Activated CD4-positive, CD25-positive, alpha-beta regulatory T cell treated with anti-CD3 and anti-CD28 coated beads, Interleukin-2, amount 50 U/mL, for 72 hours (primary cell): ENCODE measurements around the gene VAV2.
"Not testable (repeated sequence)": the region's sequence is repeated elsewhere in the genome, so short reads cannot be mapped to it uniquely, and the experiment has no call there.

Source experiments
- DNase-seq: peaks from one replicate; pipeline ENCODE4 v3.0.0; 2021

VAV2 gene

DNA sequence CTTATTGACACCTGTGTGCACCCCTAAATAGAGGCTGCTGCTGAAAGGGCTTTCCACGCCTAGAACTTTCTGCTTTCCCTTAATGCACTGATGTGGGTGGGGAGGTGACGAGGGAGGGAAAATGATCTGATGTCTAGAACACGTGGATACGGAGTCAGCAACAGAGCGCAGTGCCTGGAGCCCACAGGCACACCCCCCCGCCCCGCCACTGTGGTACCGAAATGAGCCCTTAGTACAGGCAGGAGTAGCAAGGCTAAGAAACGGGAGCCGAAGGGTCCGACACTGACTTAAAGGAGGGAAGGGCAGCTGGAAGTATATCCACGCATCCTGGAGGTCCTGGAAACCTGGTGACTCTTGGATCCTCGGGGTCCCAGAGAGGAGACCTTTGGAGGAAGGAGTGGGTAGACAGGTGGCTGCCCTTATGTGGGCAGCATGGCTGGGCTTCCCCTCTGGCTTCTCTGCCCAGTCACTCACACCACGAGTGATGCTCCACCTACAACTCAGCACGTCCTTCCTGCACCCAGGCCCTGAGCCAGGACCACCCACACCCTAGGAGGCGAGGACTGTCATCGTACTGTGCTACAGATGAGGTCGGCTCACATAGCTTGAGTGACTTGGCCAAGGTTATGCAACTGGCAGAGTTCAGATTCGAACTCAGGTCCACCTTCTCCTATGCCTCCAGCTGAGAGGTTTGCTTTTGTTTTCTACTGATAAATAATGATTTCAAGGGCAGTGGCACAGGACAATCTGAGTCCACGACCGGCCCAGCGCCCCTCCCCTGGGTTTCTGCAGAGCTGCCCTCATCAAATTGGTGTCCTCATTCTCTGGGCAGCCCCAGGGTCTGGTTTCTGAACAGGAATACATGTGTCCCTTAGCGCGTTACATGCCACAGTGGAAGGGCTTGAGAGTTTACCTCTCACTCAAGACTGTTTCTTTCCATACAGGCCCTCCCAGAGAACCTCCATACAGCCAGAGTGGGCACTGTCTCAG is 4.7 kb upstream of the VAV2 start:
- no peak for DNase-seq

- no peak for DNase-seq
These were observed 3.1 kb upstream of the VAV2 start for GRCh38 chr9:133995012-133995896.

- peak; percentile 86 for DNase-seq
These were observed 2.4 kb upstream of the VAV2 start for GRCh38 chr9:133994353-133995011.

DNA sequence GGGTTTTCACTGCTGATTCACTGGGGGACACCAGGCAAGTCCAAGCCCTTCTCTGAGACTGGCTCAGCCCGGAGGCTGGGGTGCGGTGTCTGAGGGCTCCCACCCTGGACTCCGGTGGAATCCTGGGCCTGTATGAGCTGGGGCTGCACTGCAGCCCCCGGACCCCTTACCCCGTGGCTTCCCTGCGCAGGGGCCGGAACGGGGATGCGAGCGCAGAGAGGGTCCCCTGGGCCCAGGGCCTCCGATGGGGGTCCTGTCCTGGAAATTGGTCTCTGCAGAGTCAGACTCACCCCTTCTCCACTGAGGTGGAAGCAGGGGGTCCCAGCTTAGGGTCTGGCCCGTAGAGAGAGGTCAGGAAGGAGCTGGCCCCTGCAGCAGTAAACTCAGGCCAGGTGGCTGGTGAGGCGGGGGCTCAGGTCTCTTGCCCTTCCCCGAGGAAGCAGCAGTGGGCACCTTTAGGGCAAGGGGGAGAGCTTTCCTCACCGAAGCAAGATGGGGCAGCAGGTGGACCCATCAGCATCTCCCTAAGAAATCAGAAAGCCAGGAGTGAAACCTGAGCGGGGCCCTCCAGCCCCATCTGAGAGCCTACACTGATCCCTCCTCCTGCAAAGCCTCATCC is 1.6 kb upstream of the VAV2 start:
- no peak for DNase-seq

DNA sequence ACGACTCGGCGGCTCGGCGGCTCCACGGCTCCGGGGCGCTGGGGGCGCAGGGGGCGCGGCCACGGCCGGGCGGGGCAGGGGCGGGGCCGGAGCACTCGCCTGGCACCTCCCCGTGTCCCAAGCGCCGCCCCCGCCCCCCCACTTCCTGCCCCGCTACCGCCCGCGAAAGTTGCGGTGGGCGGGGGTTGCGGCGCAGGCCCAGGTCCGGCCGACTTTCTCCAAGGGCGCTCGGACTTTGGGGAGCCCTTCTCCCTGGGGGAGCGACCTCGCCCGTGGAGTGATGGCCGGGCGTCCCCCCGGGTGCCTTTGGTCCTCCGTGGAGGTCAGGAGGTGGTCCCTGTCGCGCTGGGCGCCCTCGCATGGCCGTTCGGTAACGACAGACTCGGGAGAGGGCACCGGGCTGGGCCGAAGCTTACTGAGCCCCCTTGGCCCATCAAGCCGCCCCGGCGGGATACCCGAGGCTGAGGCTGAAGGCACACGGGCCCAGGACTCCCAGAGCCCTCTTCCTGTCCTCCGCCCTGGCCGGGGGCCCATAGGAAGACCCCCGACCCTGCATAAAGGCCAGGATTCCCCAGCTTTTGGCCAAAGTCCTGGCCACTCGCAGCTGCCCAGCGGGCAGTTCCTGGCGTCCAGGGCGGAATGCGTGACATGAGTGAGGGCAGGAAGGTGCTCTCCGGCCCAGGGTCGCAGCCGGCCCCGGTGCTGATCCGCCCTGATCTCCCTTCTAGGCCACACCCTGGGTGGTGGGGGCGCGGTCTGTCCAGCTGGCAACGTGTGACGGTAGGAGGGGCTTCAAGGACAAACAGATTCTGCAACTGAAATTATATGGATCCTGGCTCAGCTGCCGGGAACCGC is 883 bp upstream of the VAV2 start:
- DNase-seq = peak; percentile 65

GRCh38 chr9:133991214-133991921 is 756 bp downstream of the VAV2 start:
- no peak for DNase-seq

DNA sequence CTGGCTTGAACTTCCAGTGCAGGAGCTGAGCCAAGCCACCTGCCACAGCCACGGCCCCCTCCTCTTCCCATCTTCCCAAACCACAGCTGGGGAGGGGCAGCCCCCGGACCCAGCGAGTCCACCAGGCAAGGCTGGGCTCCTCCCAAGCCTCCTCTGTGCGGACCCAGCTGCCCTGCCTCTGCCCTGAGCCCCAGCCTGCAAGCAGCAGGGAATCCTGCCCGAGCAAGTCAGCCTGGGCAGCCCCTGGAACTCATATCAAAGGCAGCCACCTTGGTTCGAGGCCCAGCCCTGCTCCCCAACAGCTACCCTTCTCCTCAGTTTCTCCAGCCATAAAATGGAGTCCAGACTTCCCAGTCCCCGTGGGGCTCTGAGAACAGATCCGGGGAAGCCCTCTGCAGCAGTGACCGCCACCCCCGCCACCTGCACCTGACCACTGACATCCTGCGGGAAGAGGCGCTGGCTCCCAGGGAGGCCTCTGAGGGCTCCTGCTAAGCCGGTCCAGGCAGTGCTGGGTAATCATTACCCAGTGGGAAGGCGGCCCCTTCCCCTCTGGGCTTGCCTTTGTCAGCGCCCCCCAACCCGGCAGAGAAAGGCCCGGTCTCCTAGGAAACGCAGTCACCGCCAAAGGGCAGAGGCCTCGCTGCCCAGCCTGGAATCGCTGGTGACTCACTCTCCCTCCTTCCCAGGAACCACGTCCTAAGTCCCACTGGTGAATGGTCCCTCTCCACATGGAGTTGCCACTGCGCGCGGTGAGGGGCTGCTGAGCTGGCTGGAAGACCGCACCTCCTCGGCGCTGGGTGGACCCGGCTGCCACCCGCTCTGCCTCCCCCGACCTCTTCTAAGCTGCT is 1.5 kb downstream of the VAV2 start:
- no peak for DNase-seq

- no peak for DNase-seq
These were observed 2.3 kb downstream of the VAV2 start for GRCh38 chr9:133989625-133990365.

GRCh38 chr9:133988771-133989170 is 3.4 kb downstream of the VAV2 start:
- not testable (repeated sequence) for DNase-seq

DNA sequence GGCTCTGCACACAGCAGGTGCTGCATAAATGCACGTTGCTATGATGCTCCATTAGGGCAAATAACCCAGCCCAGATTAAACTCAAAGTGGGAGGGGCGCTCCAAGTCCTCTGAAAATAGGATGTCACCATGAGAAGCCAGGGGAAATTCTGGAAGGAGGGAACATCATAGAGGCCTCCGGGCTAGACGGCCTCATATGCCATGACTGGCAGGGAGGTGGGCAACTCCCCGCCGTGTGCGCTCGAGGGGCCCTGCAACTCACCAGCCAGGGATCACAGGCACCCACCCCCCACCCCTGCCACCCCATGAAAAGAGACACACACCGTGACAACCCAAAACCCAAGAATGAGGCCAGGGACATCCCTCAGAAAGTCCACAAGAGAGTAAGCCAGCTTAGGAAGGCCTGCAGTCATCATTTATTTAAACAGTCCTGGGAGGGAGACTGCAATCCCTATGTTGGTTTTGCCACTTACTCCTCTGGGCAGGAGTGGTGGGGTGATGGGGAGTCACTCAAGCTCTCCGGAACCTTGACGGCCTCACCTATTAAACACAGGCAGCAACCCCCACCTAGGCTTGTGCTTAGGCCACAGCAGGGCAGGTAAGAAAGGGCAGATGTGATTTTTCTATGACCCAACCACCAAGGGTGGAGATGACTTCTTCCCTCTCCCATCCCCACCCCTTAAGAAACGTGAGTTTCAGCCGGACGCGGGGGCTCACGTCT is 4.0 kb downstream of the VAV2 start:
- no peak for DNase-seq

GRCh38 chr9:133987446-133987788 is 4.7 kb downstream of the VAV2 start:
- DNase-seq = no peak

DNA sequence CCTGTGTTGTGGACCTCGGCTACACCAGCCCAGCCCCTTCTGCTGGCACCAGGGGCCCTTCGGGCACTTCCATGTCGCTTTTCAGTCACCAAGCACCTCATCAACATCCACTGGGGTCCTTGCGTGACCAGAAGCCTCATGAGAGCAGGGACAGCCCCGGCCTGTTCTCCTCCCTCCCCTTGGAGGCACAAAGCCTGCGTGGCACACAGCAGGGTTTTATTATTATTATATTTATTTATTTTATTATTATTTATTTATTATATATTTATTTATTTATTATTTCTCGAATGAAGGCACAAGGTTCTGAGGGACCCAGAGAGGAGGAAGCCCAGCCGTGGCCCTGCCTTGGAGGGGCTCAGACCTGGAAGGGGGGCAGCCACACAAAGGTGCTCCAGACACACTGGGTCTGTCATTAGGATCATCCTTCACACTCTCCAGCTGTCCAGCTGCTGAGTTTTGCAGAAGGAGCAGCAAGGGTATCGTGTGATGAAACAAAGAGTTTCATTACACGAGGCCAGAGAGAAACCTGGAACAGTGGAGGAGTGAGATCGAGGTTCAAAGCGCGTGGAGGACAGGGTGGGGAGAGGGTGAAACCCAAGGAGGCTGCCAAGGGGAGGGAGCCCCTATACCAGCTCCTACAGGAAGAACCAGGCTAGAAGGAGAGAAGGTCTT is 5.2 kb downstream of the VAV2 start:
- no peak for DNase-seq

DNA sequence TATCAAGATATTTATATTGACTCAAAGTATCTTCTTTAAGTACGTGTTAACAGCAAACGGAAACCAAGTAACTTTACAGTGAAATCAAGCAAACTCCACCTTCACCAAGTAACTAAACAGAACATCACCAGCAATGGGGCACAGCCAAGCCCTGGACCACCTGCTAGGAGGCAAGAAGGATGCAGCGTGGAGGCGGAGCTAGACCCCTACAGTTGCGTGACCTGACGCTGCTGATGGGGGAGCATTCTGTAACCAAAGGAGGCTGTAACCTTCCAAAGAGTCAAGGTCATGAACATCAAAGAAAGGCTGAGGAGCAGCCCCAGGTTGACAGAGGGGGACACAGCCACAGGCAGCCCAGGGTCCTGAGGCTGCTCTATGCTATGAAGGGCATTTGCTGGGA is 6.1 kb downstream of the VAV2 start:
- DNase-seq = no peak

GRCh38 chr9:133982971-133983720 is 9.0 kb downstream of the VAV2 start:
- DNase-seq = no peak

DNA sequence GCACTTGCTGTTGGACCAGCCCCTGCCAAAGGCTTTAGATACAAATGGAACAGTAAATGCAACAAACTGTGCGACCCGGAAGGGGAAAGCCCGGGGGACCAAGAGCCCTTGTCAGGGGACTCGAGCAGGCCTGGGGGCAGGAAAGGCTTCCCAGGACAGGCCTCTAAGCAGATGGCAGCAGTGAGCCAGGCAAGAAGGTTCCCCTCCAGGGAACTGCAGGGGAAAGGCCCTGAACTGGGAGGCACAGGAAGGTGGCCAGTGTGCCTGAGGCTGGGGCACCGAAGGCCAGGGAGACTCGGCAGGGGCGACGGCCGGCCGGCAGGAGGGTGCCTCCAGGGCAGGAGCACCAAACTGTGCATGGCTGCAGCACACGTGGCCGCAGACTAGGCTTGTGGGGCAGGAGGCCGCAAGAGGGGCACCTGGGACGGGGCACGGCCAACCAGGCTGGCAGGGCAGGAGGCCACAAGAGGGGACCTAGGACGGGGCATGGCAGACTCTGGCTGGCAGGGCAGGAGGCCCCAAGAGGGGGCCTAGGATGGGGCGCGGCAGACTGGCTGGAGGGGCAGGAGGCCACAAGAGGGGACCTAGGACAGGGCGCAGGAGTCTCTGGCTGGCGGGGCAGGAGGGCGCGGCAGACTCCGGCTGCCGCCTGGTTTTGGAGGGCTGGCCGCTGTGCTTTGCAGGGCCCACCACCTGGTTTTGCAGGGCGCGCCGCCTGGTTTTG is 10.0 kb downstream of the VAV2 start:
- no peak for DNase-seq

- DNase-seq = no peak
These were observed 10.6 kb downstream of the VAV2 start for GRCh38 chr9:133981589-133981957.
